DOHH2 (cell line): ENCODE data around the gene SRRD.
A peak's percentile ranks its signal among the peaks of the same experiment; 100 is the strongest.

Source experiments
- H3F3A ChIP-seq: fragments of 200-600 bp; sonication (generic), shearing (Covaris generic); 2 replicates; pipeline ENCODE4 v1.6.0; 2016; ENCODE audit warnings: antibody characterized with exemption, mild to moderate bottlenecking; ENCODE audit not compliant: control insufficient read depth, insufficient read depth
- H3K27ac ChIP-seq: fragments of 200-600 bp; sonication (generic); 2 replicates; pipeline ENCODE4 v1.5.1; 2014; ENCODE audit warnings: low read depth, mild to moderate bottlenecking, low read length, moderate library complexity
- H3K27me3 ChIP-seq: fragments of 200-600 bp; sonication (generic); 2 replicates; pipeline ENCODE4 v1.6.1; 2014; ENCODE audit warnings: mild to moderate bottlenecking, low read length, mixed read lengths; ENCODE audit not compliant: control insufficient read depth
- H3K36me3 ChIP-seq: fragments of 200-600 bp; sonication (generic); 2 replicates; pipeline ENCODE4 v1.6.1; 2014; ENCODE audit warnings: mild to moderate bottlenecking, low read length, moderate library complexity, mixed read lengths; ENCODE audit not compliant: control insufficient read depth
- H3K4me1 ChIP-seq: fragments of 200-600 bp; sonication (generic); 2 replicates; pipeline ENCODE4 v1.6.1; 2014; ENCODE audit warnings: mild to moderate bottlenecking, low read length, mixed read lengths; ENCODE audit not compliant: control insufficient read depth
- H3K4me2 ChIP-seq: fragments of 200-600 bp; sonication (generic); 2 replicates; pipeline ENCODE4 v1.6.0; 2014; ENCODE audit warnings: mild to moderate bottlenecking, low read length, moderate library complexity
- H3K4me3 ChIP-seq: fragments of 200-600 bp; sonication (generic); 2 replicates; pipeline ENCODE4 v1.5.1; 2014; ENCODE audit warnings: mild to moderate bottlenecking, low read length, mixed read lengths
- H3K79me2 ChIP-seq: fragments of 200-600 bp; sonication (generic); 2 replicates; pipeline ENCODE4 v1.6.1; 2014; ENCODE audit warnings: mild to moderate bottlenecking, low read length, mixed read lengths; ENCODE audit not compliant: control insufficient read depth
- H3K9me2 ChIP-seq: fragments of 200-600 bp; sonication (generic); replicated peaks from 2 replicates; pipeline ENCODE4 v1.6.1; 2014; ENCODE audit warnings: mild to moderate bottlenecking, low read length, mixed read lengths; ENCODE audit not compliant: control insufficient read depth
- H3K9me3 ChIP-seq: fragments of 200-600 bp; sonication (generic); 2 replicates; pipeline ENCODE4 v1.6.1; 2014; ENCODE audit warnings: antibody characterized with exemption, low read length, mixed read lengths; ENCODE audit not compliant: control insufficient read depth, insufficient read depth
- H4K20me1 ChIP-seq: fragments of 200-600 bp; sonication (generic); 2 replicates; pipeline ENCODE4 v1.6.0; 2014; ENCODE audit warnings: low read depth, mild to moderate bottlenecking, antibody characterized with exemption, low read length, moderate library complexity; ENCODE audit not compliant: control insufficient read depth, insufficient read depth
- CTCF ChIP-seq: fragments of 200-600 bp; sonication (generic); IDR thresholded peaks from one replicate; pipeline ENCODE4 v1.5.1; 2014; ENCODE audit warnings: antibody characterized with exemption, mild to moderate bottlenecking, low read depth, low read length; ENCODE audit not compliant: poor library complexity, severe bottlenecking
- EZH2phosphoT487 ChIP-seq: fragments of 200-600 bp; sonication (generic); IDR thresholded peaks from 2 replicates; pipeline ENCODE4 v1.6.1; 2017; ENCODE audit warnings: borderline replicate concordance, mild to moderate bottlenecking, antibody characterized with exemption, low read length, moderate library complexity, mixed read lengths

Gene SRRD

DNA sequence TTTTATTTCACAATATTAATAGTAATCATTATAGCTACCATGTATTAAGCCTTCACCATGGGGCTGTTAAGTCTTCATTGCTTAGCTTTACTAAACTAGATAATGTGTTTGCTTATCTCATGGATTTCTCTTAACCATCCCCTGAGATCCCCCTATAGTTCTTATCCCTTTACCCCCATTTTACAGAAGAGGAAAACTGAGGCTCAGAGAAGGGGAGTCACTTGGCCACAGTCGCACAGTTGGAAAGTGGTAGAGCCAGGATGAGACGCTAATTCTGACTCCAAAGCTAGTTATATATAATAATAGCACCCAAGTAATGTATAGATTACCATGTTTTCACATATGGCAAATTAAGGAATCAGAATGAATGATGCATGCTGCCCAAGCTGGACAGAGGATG lies 38.3 kb downstream of the SRRD start:
- H3K4me2 ChIP-seq: no peak overlapping the region
- TF ChIP-seq EZH2phosphoT487 (no peak), CTCF (no peak)
- H4K20me1 ChIP-seq: no peaks in the 10 kb centered on the region
- H3K36me3 ChIP-seq: peaks cover 35% of the 10 kb centered on the region
- no peaks in the 10 kb centered on the region for H3K9me3 ChIP-seq
- H3F3A ChIP-seq: peaks cover 26% of the 10 kb centered on the region
- H3K4me3 ChIP-seq: no peak overlapping the region
- no peaks in the 10 kb centered on the region for H3K27me3 ChIP-seq
- H3K4me1 ChIP-seq: peaks cover 50% of the 10 kb centered on the region
- H3K79me2 ChIP-seq: no peaks in the 10 kb centered on the region
- H3K9me2 ChIP-seq: no peaks in the 10 kb centered on the region
- no peak overlapping the region for H3K27ac ChIP-seq

- H4K20me1 ChIP-seq: no peaks in the 10 kb centered on the region
- H3F3A ChIP-seq: peaks cover 32% of the 10 kb centered on the region
- H3K9me2 ChIP-seq: no peaks in the 10 kb centered on the region
- H3K36me3 ChIP-seq: peaks cover 41% of the 10 kb centered on the region
- H3K4me1 ChIP-seq: peaks cover 56% of the 10 kb centered on the region
- no peaks in the 10 kb centered on the region for H3K79me2 ChIP-seq
- H3K9me3 ChIP-seq: no peaks in the 10 kb centered on the region
- peak overlapping the region; percentile 13; the same call in 1 of the 2 replicates for H3K27ac ChIP-seq
- no peak for TF ChIP-seq EZH2phosphoT487
- no peak for TF ChIP-seq CTCF
- H3K27me3 ChIP-seq: no peaks in the 10 kb centered on the region
- H3K4me3 ChIP-seq: no peak overlapping the region
- H3K4me2 ChIP-seq: no peak overlapping the region
These were observed 38.9 kb downstream of the SRRD start for GRCh38 chr22:26522592-26522991.

- peak overlapping the region; percentile 27; the same call in 1 of the 2 replicates for H3K4me2 ChIP-seq
- H3K27me3 ChIP-seq: no peaks in the 10 kb centered on the region
- peaks cover 4% of the 10 kb centered on the region; the same call in 1 of the 2 replicates for H3K79me2 ChIP-seq
- no peaks in the 10 kb centered on the region for H4K20me1 ChIP-seq
- no peak overlapping the region for H3K4me3 ChIP-seq
- peaks cover 35% of the 10 kb centered on the region for H3F3A ChIP-seq
- H3K36me3 ChIP-seq: peaks cover 61% of the 10 kb centered on the region
- H3K9me2 ChIP-seq: no peaks in the 10 kb centered on the region
- peak overlapping the region; percentile 45 for H3K27ac ChIP-seq
- peaks cover 75% of the 10 kb centered on the region for H3K4me1 ChIP-seq
- TF ChIP-seq CTCF (no peak), EZH2phosphoT487 (no peak)
- H3K9me3 ChIP-seq: no peaks in the 10 kb centered on the region
These were observed 41.2 kb downstream of the SRRD start for GRCh38 chr22:26524870-26525269.
